GM23248 (cell line): Measurements from ENCODE around the gene MAF.

ENCODE experiments used
- EZH2 ChIP-seq: fragments of 200-600 bp; sonication (generic); IDR thresholded peaks from 2 replicates; pipeline ENCODE4 v1.6.1; 2018; ENCODE audit warnings: antibody characterized with exemption, mild to moderate bottlenecking; ENCODE audit not compliant: insufficient read depth, poor library complexity, severe bottlenecking
- EZH2phosphoT487 ChIP-seq: fragments of 200-600 bp; sonication (generic); IDR thresholded peaks from 2 replicates; pipeline ENCODE4 v1.6.1; 2018; ENCODE audit warnings: antibody characterized with exemption, moderate library complexity, mild to moderate bottlenecking, low read depth; ENCODE audit not compliant: insufficient read depth

GRCh38 chr16:79576602-79577001, 23.9 kb downstream of the MAF start:
- TF ChIP-seq EZH2: no peak
- no peak for TF ChIP-seq EZH2phosphoT487
